SK-N-SH (cell line): ENCODE data around the gene MTPN. TPM values are rescaled to one million over a fixed set of nuclear protein-coding genes. Genes with fewer than 3 reads are reported as not detected.

ENCODE experiments used
- CTCF ChIA-PET: fragments of 300-600, 350-600 bp; formaldehyde crosslinking; extraction: SDS; loops from one replicate; lab custom pipeline; 2021; lab: Yijun Ruan, JAX
- POLR2A ChIA-PET: fragments of 350-600 bp; sonication (Branson Sonifier 250); formaldehyde crosslinking; extraction: SDS; loops from one replicate; lab custom pipeline; 2020; ENCODE audit warnings: antibody characterized with exemption, inconsistent platforms; lab: Yijun Ruan, JAX
- DNase-seq: peaks from one replicate; pipeline ENCODE4 v3.0.0; 2012
- H2AFZ ChIP-seq: fragments of 200-600 bp; sonication (generic); 2 replicates; pipeline ENCODE4 v1.8.1; 2016; ENCODE audit warnings: antibody characterized with exemption, mild to moderate bottlenecking, low read depth
- H3F3A ChIP-seq: fragments of 200-600 bp; sonication (generic); replicated peaks from 2 replicates; pipeline ENCODE3; 2016; ENCODE audit warnings: antibody characterized with exemption, mild to moderate bottlenecking; ENCODE audit not compliant: insufficient read depth
- H3K27ac ChIP-seq, 2 experiments: fragments of 200-500 bp in 1 of 2; fragments of 200-600 bp in 1 of 2; sonication (Bioruptor generic) in 1 of 2; sonication (generic), shearing (Covaris generic) in 1 of 2; 2 replicates each; pipeline versions ENCODE4 v1.5.1 to v1.6.1; 2014 to 2016; ENCODE audit warnings: low read depth in 2 of 2, inconsistent platforms in 1 of 2, low read length in 1 of 2, mild to moderate bottlenecking in 1 of 2, mixed read lengths in 1 of 2
- H3K27me3 ChIP-seq: fragments of 200-600 bp; sonication (generic), shearing (Covaris generic); 2 replicates; pipeline ENCODE4 v1.6.1; 2016; ENCODE audit warnings: mixed run types; ENCODE audit not compliant: insufficient read depth
- H3K36me3 ChIP-seq, 2 experiments: fragments of 200-500 bp in 1 of 2; fragments of 200-600 bp in 1 of 2; sonication (Bioruptor generic) in 1 of 2; sonication (generic) in 1 of 2; replicated peaks in 1 of 2; 2 replicates each; pipeline versions ENCODE3 to v1.5.1; 2014 to 2016; ENCODE audit warnings: low read length in 1 of 2, mild to moderate bottlenecking in 1 of 2; ENCODE audit not compliant: insufficient read depth in 2 of 2, control insufficient read depth in 1 of 2
- H3K4me1 ChIP-seq, 2 experiments: fragments of 200-500 bp in 1 of 2; fragments of 200-600 bp in 1 of 2; sonication (Bioruptor generic) in 1 of 2; sonication (generic), shearing (Covaris generic) in 1 of 2; 2 replicates each; pipeline versions ENCODE4 v1.5.1 to v1.6.1; 2014 to 2016; ENCODE audit warnings: low read depth in 1 of 2, low read length in 1 of 2, mixed run types in 1 of 2; ENCODE audit not compliant: insufficient read depth in 2 of 2, control insufficient read depth in 1 of 2
- H3K4me2 ChIP-seq: fragments of 200-600 bp; sonication (generic), shearing (Covaris generic); 2 replicates; pipeline ENCODE4 v1.6.1; 2017; ENCODE audit warnings: mixed run types
- H3K4me3 ChIP-seq, 2 experiments: fragments of 200-500 bp in 1 of 2; fragments of 200-600 bp in 1 of 2; sonication (Bioruptor generic) in 1 of 2; sonication (generic), shearing (Covaris generic) in 1 of 2; 2 replicates each; pipeline versions ENCODE4 v1.5.1 to v1.8.1; 2014 to 2016; ENCODE audit warnings: low read depth in 2 of 2, inconsistent platforms in 1 of 2, low read length in 1 of 2, mild to moderate bottlenecking in 1 of 2, mixed read lengths in 1 of 2, moderate library complexity in 1 of 2
- H3K79me2 ChIP-seq: fragments of 200-600 bp; sonication (generic); 2 replicates; pipeline ENCODE4 v1.8.1; 2017; ENCODE audit warnings: mild to moderate bottlenecking; ENCODE audit not compliant: insufficient read depth
- H3K9ac ChIP-seq: fragments of 200-600 bp; sonication (generic); 2 replicates; pipeline ENCODE4 v1.6.1; 2017; ENCODE audit warnings: mixed run types
- H3K9me2 ChIP-seq: fragments of 200-600 bp; sonication (generic); 2 replicates; pipeline ENCODE4 v1.6.1; 2017; ENCODE audit warnings: mixed run types
- H3K9me3 ChIP-seq: fragments of 200-600 bp; sonication (generic); 2 replicates; pipeline ENCODE4 v1.6.1; 2017; ENCODE audit warnings: mixed run types, mild to moderate bottlenecking, moderate library complexity
- H4K20me1 ChIP-seq: fragments of 200-600 bp; sonication (generic); 2 replicates; pipeline ENCODE4 v1.6.1; 2017; ENCODE audit warnings: mild to moderate bottlenecking, mixed run types; ENCODE audit not compliant: insufficient read depth
- CHD2 ChIP-seq: fragments of 150-350 bp; IDR thresholded peaks from 2 replicates; pipeline ENCODE4 v1.6.1; 2018; ENCODE audit warnings: low read length; ENCODE audit not compliant: partially characterized antibody
- EP300 ChIP-seq, 2 experiments: IDR thresholded peaks; 2 replicates each; pipeline versions ENCODE4 v1.4.0 to v1.6.1; 2012; ENCODE audit warnings: borderline replicate concordance in 1 of 2, low read depth in 1 of 2, low read length in 1 of 2
- FOSL2 ChIP-seq: IDR thresholded peaks from 2 replicates; pipeline ENCODE4 v1.4.0; 2012; ENCODE audit warnings: low read depth, mild to moderate bottlenecking, moderate library complexity, borderline replicate concordance
- GABPA ChIP-seq: IDR thresholded peaks from 2 replicates; pipeline ENCODE4 v1.4.0; 2012; ENCODE audit warnings: low read depth, mild to moderate bottlenecking
- IRF3 ChIP-seq: fragments of 150-350 bp; IDR thresholded peaks from 2 replicates; pipeline ENCODE4 v1.6.1; 2016; ENCODE audit warnings: mild to moderate bottlenecking, low read depth, low read length
- JUND ChIP-seq: IDR thresholded peaks from 2 replicates; pipeline ENCODE4 v1.4.0; 2012
- MXI1 ChIP-seq: IDR thresholded peaks from 2 replicates; pipeline ENCODE4 v1.6.1; 2012; ENCODE audit warnings: mild to moderate bottlenecking, low read depth, low read length, improper control_type of control experiment
- NRF1 ChIP-seq: IDR thresholded peaks from 2 replicates; pipeline ENCODE4 v1.6.1; 2012; ENCODE audit warnings: low read depth, mild to moderate bottlenecking, low read length
- PBX3 ChIP-seq: IDR thresholded peaks from 2 replicates; pipeline ENCODE4; 2012
- RCOR1 ChIP-seq: fragments of 150-350 bp; IDR thresholded peaks from 2 replicates; pipeline ENCODE4 v1.6.1; 2017; ENCODE audit warnings: antibody characterized with exemption, low read length
- RFX5 ChIP-seq: IDR thresholded peaks from 2 replicates; pipeline ENCODE4 v1.6.1; 2012; ENCODE audit warnings: mild to moderate bottlenecking, improper control_type of control experiment, low read length
- SMC3 ChIP-seq: IDR thresholded peaks from 2 replicates; pipeline ENCODE4 v1.6.1; 2012; ENCODE audit warnings: low read depth, low read length, improper control_type of control experiment
- TAF1 ChIP-seq: IDR thresholded peaks from 2 replicates; pipeline ENCODE4 v1.6.1; 2012; ENCODE audit warnings: low read depth, mild to moderate bottlenecking, low read length, moderate library complexity, borderline replicate concordance
- TCF12 ChIP-seq: IDR thresholded peaks from 2 replicates; pipeline ENCODE4 v1.4.0; 2012
- TEAD4 ChIP-seq: IDR thresholded peaks from 2 replicates; pipeline ENCODE4 v1.4.0; 2012; ENCODE audit warnings: mild to moderate bottlenecking, borderline replicate concordance; ENCODE audit not compliant: insufficient read depth
- WGBS: methylation state at CpG from one replicate; pipeline ENCODE4 v1.1.6; 2017; ENCODE audit warnings: low lambda C conversion rate; 5-methylcytosine and 5-hydroxymethylcytosine counted together
- polyA plus RNA-seq, 3 experiments: library from polyadenylated mRNA; depleted of rRNA; stranded (reverse); fragments of >200 nt; gene quantifications; 2 replicates each; pipeline ENCODE4 v1.2.3, GENCODE V29; 2012
- TF ChIP-seq, protein P1 (sequence below): IDR thresholded peaks from 2 replicates; pipeline ENCODE4 v1.4.0; 2012; ENCODE audit warnings: low read depth, borderline replicate concordance
- TF ChIP-seq, protein P2 (sequence below): fragments of 150-350 bp; IDR thresholded peaks from 2 replicates; pipeline ENCODE4 v1.6.1; 2017; ENCODE audit warnings: antibody characterized with exemption, low read length, low read depth, borderline replicate concordance
- TF ChIP-seq, protein P3 (sequence below): IDR thresholded peaks from 2 replicates; pipeline ENCODE4 v1.4.0; 2012; ENCODE audit warnings: low read depth, borderline replicate concordance

Gene MTPN
- polyA plus RNA-seq, 1 of the 3 experiments (the other 2 are of a cell fraction): 135 TPM

- TF ChIP-seq EP300 (IDR thresholded peaks at IDR 0.05; ENCODE audit: borderline replicate concordance in 1 of 2, low read depth in 1 of 2, low read length in 1 of 2): no peak
- no peak for TF ChIP-seq IRF3
- TF ChIP-seq SMC3: no peak
- TF ChIP-seq, protein P1, sequence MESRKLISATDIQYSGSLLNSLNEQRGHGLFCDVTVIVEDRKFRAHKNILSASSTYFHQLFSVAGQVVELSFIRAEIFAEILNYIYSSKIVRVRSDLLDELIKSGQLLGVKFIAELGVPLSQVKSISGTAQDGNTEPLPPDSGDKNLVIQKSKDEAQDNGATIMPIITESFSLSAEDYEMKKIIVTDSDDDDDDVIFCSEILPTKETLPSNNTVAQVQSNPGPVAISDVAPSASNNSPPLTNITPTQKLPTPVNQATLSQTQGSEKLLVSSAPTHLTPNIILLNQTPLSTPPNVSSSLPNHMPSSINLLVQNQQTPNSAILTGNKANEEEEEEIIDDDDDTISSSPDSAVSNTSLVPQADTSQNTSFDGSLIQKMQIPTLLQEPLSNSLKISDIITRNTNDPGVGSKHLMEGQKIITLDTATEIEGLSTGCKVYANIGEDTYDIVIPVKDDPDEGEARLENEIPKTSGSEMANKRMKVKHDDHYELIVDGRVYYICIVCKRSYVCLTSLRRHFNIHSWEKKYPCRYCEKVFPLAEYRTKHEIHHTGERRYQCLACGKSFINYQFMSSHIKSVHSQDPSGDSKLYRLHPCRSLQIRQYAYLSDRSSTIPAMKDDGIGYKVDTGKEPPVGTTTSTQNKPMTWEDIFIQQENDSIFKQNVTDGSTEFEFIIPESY: no peak
- peak; percentile 86 for TF ChIP-seq TAF1
- peak; percentile 69; the same call in 1 of the 2 replicates for TF ChIP-seq MXI1
- TF ChIP-seq NRF1: peak; percentile 73
- TF ChIP-seq TCF12: peak; percentile 10; the same call in 1 of the 2 replicates
- no peak for TF ChIP-seq FOSL2
These were observed at the start of gene MTPN (continued) for GRCh38 chr7:135977007-135977741.

GRCh38 chr7:136026209-136026608 is 49.0 kb upstream of the MTPN start:
- Histone ChIP-seq H3K27ac (no peak overlapping the region), H3K36me3 (no peaks in the 10 kb centered on the region), H3K4me1 (peaks cover 0 to 5% of the 10 kb centered on the region in 2 experiments; a peak in 2 of 4 replicates), H3K9me2 (no peaks in the 10 kb centered on the region), H2AFZ (no peak overlapping the region), H3F3A (no peaks in the 10 kb centered on the region), H4K20me1 (no peaks in the 10 kb centered on the region), H3K9ac (no peak overlapping the region), H3K79me2 (no peaks in the 10 kb centered on the region), H3K4me3 (no peak overlapping the region), H3K27me3 (no peaks in the 10 kb centered on the region), H3K9me3 (no peaks in the 10 kb centered on the region), H3K4me2 (no peak overlapping the region)
- DNase-seq: no peak
- POLR2A ChIA-PET: no interaction called here
- 36% methylated on average over 2 of the region's 2 CpGs for WGBS
- CTCF ChIA-PET: interaction anchor here (0.5 to 1.1 kb wide), 4 partner anchors 11 to 352 kb away, joined by 3 to 5 read pairs (median 4); no protein-coding TSS in a partner anchor
- no peak for TF ChIP-seq JUND
- no peak for TF ChIP-seq TEAD4
- no peak for TF ChIP-seq SMC3
- no peak for TF ChIP-seq PBX3
- TF ChIP-seq RCOR1: no peak
- no peak for TF ChIP-seq IRF3
- TF ChIP-seq, protein P1: no peak
- TF ChIP-seq, protein P2, sequence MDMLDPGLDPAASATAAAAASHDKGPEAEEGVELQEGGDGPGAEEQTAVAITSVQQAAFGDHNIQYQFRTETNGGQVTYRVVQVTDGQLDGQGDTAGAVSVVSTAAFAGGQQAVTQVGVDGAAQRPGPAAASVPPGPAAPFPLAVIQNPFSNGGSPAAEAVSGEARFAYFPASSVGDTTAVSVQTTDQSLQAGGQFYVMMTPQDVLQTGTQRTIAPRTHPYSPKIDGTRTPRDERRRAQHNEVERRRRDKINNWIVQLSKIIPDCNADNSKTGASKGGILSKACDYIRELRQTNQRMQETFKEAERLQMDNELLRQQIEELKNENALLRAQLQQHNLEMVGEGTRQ: no peak
- TF ChIP-seq CHD2: no peak
- no peak for TF ChIP-seq RFX5
- TF ChIP-seq, protein P3, sequence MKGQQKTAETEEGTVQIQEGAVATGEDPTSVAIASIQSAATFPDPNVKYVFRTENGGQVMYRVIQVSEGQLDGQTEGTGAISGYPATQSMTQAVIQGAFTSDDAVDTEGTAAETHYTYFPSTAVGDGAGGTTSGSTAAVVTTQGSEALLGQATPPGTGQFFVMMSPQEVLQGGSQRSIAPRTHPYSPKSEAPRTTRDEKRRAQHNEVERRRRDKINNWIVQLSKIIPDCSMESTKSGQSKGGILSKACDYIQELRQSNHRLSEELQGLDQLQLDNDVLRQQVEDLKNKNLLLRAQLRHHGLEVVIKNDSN: no peak
- TF ChIP-seq TAF1: no peak
- no peak for TF ChIP-seq GABPA
